HG03342 (cell line): ENCODE data around the gene ST6GALNAC2.
A peak's percentile ranks its signal among the peaks of the same experiment; 100 is the strongest.

Source experiments
- ATAC-seq: cut with Tn5 transposase; IDR thresholded peaks from one replicate; pipeline ENCODE4 v1.9.1; 2021; ENCODE audit warnings: mild to moderate bottlenecking, moderate library complexity; ENCODE audit not compliant: unreplicated experiment

The ST6GALNAC2 gene

DNA sequence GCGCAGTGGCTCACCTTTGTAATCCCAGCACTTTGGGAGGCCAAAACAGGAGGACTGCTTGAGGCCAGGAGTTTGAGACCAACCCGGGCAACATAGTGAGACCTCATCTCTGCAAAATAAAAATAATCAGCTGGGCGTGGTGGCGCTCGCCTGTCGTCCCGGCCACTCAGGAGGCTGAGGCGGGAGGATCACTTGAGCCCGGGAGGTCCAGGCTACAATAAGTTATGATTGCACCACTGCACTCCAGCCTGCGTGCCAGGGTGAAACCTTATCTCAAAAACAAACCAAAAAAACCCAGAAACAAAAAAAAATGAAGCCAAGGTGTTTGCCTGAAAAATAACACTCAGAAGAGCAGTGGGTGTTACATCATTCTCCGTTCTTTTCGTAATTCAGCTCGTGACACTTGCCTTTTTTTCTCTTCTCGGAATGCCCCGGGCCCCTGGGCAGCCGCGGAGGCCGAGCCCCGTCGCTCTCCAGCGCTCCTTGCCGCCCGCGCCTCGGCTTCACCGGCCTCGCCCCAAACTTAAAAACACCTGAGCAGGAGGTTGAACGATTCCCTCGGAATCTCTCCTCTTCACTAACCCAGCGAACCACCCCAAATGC is 28.8 kb downstream of the ST6GALNAC2 start:
- peak; percentile 31 for ATAC-seq

GRCh38 chr17:76554131-76554530 is 31.5 kb downstream of the ST6GALNAC2 start:
- no peak for ATAC-seq

GRCh38 chr17:76553178-76553908 is 32.3 kb downstream of the ST6GALNAC2 start:
- ATAC-seq: no peak

- no peak for ATAC-seq
These were observed 34.0 kb downstream of the ST6GALNAC2 start for GRCh38 chr17:76551685-76552084.

DNA sequence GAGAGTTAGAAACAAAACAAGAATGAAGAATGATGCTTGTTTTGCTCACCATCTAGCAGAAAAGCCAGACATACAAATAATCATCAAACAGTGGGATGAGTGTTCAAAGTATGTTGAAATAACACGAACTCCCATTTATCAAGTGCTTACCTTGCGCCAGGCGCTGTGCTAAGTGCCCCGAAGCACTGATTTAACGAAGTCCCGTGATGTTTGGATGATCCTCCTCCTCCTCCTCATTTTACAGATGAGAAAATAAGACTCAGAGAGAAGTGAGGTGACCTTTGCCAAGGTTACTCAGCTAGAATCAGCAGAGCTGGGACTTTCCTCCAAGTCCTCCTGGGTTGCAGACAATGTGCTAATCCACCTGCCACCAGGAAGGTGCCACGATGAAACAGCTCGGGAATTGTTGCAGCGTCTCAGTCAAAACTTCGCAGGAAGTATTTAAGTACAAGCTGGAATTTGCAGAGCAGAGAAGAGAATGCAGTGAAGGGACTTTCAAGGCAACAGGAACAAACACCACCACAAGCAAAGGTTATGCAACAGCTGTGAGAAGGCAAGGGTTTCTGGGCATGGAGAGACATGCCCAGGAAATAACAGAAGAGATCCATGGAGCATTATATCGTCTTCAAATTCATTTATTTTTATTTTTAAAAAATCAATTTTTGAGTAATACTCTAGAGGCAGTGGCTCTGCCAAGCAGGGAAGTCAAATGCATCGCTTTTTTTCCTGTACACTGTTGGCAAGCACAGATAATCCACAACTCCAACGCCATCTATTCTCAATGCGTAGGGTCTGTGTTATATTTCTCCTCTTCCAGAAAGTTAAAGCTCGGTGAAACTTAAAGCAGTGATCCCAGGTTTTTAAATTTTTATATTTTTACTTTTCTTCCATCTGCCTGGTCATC is 34.7 kb downstream of the ST6GALNAC2 start:
- no peak for ATAC-seq

GRCh38 chr17:76549539-76549938 is 36.1 kb downstream of the ST6GALNAC2 start:
- ATAC-seq: no peak

DNA sequence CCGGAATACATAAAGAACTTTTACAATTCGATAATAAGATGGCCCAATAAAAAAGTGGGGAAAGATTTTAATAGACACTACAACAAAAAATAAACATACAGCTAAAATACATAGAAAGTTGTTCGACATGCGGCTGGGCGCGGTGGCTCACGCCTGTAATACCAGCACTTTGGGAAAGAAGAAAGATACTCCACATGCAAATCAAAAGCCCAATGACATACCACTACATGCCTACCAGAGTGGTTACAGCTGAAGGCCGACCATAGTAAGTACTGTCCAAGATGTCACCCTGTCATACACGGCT is 36.5 kb downstream of the ST6GALNAC2 start:
- no peak for ATAC-seq

DNA sequence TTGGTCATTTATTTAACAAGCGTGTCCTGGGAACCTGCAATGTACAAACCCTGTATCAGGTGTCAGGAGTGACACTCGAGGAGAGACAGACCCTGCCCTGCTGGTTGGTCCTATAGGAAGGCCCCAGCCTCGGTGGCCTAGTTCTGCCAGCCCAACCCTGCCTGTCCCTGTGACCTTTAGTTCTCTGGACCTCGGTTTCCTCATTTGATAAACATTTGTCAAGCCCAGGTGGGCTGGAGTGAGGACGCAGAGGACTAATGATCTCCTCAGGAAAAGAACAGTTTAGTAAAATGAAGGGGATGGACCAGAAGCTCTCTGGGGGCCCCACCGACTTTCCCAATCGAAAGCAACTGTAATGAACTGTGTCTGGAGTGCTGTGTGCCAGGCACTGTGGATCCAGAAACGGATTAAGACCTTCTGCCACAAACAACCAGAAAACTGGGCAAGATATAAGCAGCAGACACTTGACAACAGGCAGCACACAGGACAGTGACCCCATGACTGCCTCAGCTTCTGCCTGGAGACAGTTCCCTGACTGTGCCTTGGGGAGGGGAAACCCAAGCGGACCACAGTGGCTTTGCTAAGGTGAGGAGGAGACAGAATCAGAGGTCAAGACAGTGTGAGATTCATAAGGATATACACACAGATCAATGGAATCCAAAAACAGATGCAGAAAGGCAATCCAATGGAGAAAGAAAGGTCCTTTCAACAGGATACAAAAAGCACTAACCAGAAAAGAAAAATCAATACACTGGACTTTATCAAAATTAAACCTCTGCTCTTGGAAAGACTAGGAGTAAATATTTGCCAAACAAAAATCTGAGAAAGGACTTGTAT is 37.1 kb downstream of the ST6GALNAC2 start:
- no peak for ATAC-seq

- no peak for ATAC-seq
These were observed 37.9 kb downstream of the ST6GALNAC2 start for GRCh38 chr17:76547642-76548202.

GRCh38 chr17:76547183-76547641 is 38.4 kb downstream of the ST6GALNAC2 start:
- no peak for ATAC-seq

- ATAC-seq: no peak
These were observed 39.0 kb downstream of the ST6GALNAC2 start for GRCh38 chr17:76546556-76547182.

DNA sequence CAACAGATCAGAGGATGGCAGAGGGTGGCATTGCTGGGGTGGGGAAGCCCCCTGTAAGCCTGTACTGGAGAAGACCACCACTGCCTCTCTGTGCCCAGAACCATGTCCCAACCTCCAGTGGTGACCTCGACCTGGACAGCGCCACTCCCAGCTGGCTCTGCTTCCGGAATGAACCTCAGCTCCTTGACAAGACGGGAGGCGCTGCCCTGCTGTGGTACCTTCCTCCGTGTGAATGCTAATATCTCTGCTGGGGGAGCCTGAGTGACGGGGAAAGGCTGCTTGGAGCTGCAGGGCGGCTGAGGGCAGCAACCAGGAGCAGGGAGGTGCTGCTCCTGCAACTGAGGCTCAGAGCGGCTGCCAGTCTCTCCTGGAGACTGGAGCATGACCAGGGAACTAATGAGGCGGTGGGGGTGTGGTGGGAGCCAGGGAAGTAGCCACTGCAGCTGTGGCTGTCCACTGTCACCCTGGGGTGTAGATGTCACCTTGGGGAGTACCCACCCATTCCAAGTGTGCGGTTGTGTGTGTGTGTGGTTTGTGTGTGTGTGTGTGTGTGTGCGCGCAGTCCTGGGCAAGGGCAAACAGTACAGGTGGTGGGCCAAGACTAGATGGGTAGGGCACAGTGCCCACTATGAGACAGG is 39.6 kb downstream of the ST6GALNAC2 start:
- ATAC-seq: no peak

GRCh38 chr17:76544546-76545365 is 40.9 kb downstream of the ST6GALNAC2 start:
- no peak for ATAC-seq

DNA sequence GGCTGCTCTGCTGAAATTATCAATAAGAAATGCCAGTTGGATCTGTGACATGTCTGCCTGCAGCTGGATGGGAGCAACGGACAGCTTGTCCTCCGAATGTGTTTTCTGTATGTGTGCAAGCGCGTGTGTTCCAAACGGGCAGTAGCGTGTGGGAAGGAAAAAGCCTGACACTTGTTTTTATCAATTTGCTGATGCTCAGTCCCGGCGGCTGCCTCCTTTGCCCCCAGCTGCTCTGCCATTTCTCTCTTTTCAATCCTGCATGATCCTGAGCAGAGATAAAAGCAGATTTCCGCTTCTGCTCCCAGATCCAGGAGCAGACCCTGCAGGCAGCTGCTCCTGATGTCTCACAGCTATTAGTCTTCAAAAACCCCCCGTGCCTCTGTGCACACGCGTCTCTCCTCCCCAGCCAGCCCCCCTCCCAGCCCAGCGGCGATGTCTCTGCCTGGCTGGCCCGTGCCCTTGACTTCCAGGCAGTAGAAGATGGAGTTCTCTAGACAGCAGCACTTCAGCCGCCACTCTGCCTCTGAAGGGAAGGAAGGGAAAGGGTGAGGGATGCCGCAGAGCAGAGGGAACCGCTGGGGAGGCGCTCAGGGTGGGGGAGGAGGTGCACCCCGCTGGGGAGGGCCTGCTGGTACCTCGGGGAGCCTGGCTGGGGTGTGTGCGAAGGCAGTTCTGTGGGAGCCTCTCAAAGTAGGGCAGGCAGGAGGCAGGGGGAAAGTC is 41.7 kb downstream of the ST6GALNAC2 start:
- ATAC-seq: no peak

GRCh38 chr17:76543482-76543825 is 42.2 kb downstream of the ST6GALNAC2 start:
- ATAC-seq: no peak

DNA sequence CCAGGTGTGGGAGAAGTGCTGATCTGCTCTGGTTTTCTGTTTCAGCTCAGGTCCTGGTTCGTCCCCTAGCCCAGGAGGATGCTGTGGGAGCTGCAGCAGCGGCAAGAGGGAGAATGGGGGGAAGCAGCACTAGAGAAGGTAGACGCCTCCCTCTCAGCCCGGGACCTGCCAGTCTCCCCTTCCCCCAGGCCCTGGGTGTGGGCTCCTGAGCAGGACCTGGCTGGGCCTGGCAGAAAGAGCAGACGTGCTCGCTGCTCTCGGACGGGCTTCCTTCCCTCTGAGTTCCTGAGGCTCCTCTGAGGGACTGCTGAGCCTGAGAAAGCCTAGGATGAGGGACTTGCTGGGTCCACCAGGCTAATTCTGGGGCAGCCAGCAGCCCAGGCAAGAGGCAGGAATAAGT is 42.7 kb downstream of the ST6GALNAC2 start:
- ATAC-seq: no peak

DNA sequence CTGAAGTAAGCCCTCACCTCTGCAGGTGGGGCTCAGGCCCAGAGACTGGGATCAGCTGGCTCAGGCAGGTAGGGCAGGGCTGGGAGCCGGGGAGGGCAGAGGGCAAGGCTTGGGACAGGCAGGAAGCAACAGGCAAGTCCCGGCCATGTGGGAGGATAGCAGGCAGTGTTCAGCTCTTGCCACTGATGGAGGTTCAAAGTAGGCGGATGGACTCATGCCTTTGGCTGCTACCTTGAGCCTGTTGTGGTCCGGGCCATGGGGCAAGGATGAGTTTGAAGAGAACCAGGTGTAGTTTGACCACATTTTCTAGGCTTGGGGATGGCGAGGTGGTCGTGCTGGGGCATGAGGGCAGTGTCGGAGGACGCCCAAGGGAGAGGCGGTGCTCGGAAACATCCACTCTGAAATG is 43.1 kb downstream of the ST6GALNAC2 start:
- no peak for ATAC-seq

DNA sequence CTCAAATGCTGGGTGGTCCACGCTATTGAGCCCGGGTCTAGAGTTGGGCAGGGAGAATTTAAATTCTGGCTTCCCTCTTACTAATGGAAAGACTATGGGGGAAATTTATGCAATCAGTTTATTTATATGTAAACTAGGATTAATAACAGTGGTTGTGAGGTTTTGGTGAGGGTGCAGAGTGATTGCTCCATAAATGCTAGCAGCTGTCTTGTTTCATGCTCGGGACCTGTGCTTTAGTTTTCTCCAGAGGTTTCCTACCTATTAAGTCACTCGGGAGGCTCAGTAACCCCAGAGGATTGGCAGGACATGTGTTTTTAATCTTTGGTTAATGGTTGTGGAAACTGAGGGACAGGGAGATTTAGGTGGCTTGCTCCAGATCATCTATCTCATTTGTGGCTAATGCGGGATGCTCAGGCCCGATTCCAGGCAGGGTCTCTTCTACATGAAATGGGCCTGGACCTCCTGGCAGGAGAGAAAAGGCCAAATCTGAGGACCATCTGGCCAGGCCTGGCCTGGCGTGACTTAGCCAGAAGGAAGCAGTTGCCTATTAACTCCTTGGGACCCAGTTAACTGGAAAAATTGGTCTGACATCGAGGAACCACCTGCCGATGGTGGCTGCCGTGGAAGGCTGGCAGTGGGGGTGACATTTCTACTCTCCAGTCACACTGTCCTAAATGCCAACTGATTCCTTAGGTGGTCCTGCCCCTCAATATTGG is 43.8 kb downstream of the ST6GALNAC2 start:
- ATAC-seq: no peak
